NB4 (cell line): ENCODE results near the gene ATG9B.
A peak's percentile ranks its signal among the peaks of the same experiment; 100 is the strongest.

Source experiments
- DNase-seq: peaks from one replicate; pipeline ENCODE4 v3.0.0; 2010; ENCODE audit warnings: low read depth
- H3K4me3 ChIP-seq: one replicate; pipeline ENCODE4 v1.5.1; 2011; ENCODE audit warnings: mild to moderate bottlenecking, low read depth, low read length, moderate library complexity
- MYC ChIP-seq: IDR thresholded peaks from 2 replicates; pipeline ENCODE4 v1.6.1; 2011; ENCODE audit warnings: low read depth, low read length
- POLR2A ChIP-seq: IDR thresholded peaks from 2 replicates; pipeline ENCODE4 v1.6.1; 2011; ENCODE audit warnings: mild to moderate bottlenecking; ENCODE audit not compliant: insufficient read length; ENCODE audit errors: extremely low read depth
- TF ChIP-seq, protein P1 (sequence below): IDR thresholded peaks from one replicate; pipeline ENCODE4 v1.5.1; 2012; ENCODE audit warnings: low read depth, low read length
- TF ChIP-seq, protein P2 (sequence below): IDR thresholded peaks from 2 replicates; pipeline ENCODE4 v1.6.1; 2011; ENCODE audit warnings: low read depth, low read length

ATG9B gene

DNA sequence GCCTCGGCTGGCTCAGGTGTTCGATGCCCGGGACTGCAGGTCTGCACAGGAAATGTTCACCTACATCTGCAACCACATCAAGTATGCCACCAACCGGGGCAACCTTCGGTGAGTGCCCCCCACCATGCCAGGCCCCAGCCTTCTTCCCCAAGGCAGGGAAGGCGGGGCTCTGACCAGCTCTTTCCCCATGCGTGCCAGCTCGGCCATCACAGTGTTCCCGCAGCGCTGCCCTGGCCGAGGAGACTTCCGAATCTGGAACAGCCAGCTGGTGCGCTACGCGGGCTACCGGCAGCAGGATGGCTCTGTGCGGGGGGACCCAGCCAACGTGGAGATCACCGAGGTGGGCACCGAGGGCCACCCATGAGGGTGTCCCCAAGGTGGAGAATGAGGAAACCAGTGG lies 26.0 kb downstream of the ATG9B start:
- no peak for TF ChIP-seq MYC
- TF ChIP-seq, protein P1, sequence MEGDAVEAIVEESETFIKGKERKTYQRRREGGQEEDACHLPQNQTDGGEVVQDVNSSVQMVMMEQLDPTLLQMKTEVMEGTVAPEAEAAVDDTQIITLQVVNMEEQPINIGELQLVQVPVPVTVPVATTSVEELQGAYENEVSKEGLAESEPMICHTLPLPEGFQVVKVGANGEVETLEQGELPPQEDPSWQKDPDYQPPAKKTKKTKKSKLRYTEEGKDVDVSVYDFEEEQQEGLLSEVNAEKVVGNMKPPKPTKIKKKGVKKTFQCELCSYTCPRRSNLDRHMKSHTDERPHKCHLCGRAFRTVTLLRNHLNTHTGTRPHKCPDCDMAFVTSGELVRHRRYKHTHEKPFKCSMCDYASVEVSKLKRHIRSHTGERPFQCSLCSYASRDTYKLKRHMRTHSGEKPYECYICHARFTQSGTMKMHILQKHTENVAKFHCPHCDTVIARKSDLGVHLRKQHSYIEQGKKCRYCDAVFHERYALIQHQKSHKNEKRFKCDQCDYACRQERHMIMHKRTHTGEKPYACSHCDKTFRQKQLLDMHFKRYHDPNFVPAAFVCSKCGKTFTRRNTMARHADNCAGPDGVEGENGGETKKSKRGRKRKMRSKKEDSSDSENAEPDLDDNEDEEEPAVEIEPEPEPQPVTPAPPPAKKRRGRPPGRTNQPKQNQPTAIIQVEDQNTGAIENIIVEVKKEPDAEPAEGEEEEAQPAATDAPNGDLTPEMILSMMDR: no peak
- TF ChIP-seq, protein P2, sequence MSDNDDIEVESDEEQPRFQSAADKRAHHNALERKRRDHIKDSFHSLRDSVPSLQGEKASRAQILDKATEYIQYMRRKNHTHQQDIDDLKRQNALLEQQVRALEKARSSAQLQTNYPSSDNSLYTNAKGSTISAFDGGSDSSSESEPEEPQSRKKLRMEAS: no peak
- TF ChIP-seq POLR2A: no peak
- H3K4me3 ChIP-seq: no peak overlapping the region
- DNase-seq: no peak

DNA sequence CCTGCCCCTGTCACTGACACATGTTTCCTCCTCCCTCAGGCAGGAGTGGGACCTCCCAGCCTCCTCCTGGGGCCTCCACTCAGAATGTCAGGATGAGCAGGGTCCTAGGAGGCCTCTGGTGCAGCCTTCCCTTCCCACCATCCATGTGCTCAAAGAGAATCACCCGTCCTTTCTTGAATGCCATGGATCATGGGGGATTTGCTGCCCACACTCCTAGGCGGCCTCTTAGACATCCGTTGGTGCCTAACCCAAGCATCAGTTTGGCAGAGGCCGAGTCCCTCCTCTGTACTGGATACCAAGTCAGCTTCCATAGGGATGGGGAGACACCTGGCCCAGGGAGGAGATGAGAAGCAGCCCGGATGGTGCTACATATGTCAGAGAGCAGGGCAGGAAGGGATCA lies 26.5 kb downstream of the ATG9B start:
- TF ChIP-seq, protein P1: no peak
- TF ChIP-seq POLR2A: no peak
- TF ChIP-seq, protein P2: no peak
- no peak for TF ChIP-seq MYC
- DNase-seq: no peak
- H3K4me3 ChIP-seq: no peak overlapping the region

DNA sequence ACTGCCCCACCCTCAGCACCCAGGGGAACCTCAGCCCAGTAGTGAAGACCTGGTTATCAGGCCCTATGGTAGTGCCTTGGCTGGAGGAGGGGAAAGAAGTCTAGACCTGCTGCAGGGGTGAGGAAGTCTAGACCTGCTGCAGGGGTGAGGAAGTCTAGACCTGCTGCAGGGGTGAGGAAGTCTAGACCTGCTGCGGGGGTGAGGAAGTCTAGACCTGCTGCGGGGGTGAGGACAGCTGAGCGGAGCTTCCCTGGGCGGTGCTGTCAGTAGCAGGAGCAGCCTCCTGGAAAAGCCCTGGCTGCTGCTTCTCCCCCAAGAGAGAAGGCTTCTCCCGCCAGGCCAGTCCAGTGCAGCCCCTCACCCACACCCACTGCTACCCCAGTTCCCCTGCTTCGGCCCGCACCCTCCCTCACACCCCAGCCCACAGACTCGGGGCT lies 27.2 kb downstream of the ATG9B start:
- peak; percentile 57 for DNase-seq
- H3K4me3 ChIP-seq: no peak overlapping the region
- TF ChIP-seq MYC (no peak), POLR2A (no peak)
- TF ChIP-seq, protein P1: no peak

DNA sequence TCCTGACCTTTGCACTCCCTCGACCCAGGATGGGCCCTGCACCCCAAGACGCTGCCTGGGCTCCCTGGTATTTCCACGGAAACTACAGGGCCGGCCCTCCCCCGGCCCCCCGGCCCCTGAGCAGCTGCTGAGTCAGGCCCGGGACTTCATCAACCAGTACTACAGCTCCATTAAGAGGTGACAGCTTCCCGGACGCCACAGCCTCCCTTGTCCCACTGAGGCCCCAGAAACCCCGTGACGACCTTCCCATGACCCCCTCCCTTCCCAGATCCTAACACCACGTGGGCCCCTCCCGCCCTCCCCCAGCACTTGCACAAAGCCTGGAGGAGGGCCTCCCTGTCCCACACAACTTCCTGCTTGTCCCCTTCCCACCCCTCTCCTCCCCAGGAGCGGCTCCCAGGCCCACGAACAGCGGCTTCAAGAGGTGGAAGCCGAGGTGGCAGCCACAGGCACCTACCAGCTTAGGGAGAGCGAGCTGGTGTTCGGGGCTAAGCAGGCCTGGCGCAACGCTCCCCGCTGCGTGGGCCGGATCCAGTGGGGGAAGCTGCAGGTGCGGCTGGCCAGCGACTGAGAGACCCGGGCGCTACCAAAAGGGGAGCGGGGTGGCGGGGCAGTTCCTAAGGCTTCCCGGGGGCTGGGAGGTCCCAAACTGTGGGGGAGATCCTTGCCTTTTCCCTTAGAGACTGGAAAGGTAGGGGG lies 27.8 kb downstream of the ATG9B start:
- H3K4me3 ChIP-seq: no peak overlapping the region
- peak; percentile 86 for DNase-seq
- TF ChIP-seq, protein P2: no peak
- TF ChIP-seq, protein P1: peak; percentile 4

DNA sequence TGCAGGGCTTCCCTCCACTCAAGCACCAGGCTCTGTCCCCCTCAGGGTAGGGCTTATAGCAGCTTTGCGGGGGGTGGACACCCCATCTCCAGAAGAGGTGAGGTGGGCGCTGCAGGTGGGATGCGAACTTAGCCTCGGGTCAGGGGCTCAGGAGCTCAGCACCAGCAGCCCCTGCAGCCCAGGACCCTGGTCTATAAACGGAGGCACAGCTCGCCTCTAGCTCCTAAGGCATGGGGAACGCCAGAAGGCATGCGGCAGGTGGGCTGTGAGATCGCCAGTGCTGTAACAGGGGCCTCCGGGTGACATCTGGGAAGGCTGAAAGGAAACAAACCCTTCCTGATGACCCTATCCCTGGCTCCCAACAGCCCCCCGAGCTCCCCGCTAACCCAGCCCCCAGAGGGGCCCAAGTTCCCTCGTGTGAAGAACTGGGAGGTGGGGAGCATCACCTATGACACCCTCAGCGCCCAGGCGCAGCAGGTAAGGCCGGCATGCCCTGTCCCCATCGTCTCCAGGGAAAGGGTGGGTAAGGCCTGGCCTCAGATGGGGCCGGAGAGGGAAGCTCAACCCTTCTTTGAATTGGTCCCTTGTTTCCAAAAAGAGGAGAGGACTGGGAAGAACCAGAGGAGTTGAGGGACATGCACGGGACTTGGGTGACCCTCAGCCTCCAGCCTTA lies 29.3 kb downstream of the ATG9B start:
- TF ChIP-seq, protein P2: no peak
- no peak for TF ChIP-seq POLR2A
- TF ChIP-seq MYC: no peak
- TF ChIP-seq, protein P1: no peak
- DNase-seq: no peak
- H3K4me3 ChIP-seq: no peak overlapping the region
